ENCODE results near the gene GGA1. TPM values are rescaled to one million over a fixed set of nuclear protein-coding genes. Genes with fewer than 3 reads are reported as not detected.
"Not testable (repeated sequence)": the region's sequence is repeated elsewhere in the genome, so short reads cannot be mapped to it uniquely, and the experiment has no call there.

GGA1 gene
- total RNA-seq, 4 donors from 2014 or later = 46.2 to 90.5 (median 60.4) TPM

GRCh38 chr22:37594237-37594636 lies 14.4 kb upstream of the GGA1 start:
- H3K4me3 ChIP-seq (replicated peaks in 1 of 3) = no peak overlapping the region
- H3K36me3 ChIP-seq = no peaks in the 10 kb centered on the region
- intact Hi-C loops (cut with DNase I) = loop anchor here (10.0 kb wide), 2 partner anchors 49 to 279 kb away; no protein-coding TSS in a partner anchor
- TF ChIP-seq POLR2A (IDR thresholded peaks at IDR 0.05) (no peak), CTCF (IDR thresholded peaks at IDR 0.05) (no peak)
- peaks cover 5 to 9% of the 10 kb centered on the region in 2 donors for H3K4me1 ChIP-seq
- no peak for DNase-seq
- WGBS, 2 donors = 80 to 86% methylated on average over 5 of the region's 5 CpGs
- no peak overlapping the region for H3K27ac ChIP-seq
- H3K9me3 ChIP-seq = no peaks in the 10 kb centered on the region
- H3K27me3 ChIP-seq = no peaks in the 10 kb centered on the region

GRCh38 chr22:37599153-37599552 lies 9.5 kb upstream of the GGA1 start:
- H3K27ac ChIP-seq = no peak overlapping the region

GRCh38 chr22:37601203-37601539 lies 7.5 kb upstream of the GGA1 start:
- H3K27ac ChIP-seq = no peak overlapping the region
- no peaks in the 10 kb centered on the region for H3K9me3 ChIP-seq
- intact Hi-C loops (cut with DNase I) = no loop called here
- TF ChIP-seq POLR2A (IDR thresholded peaks at IDR 0.05) (no peak), CTCF (IDR thresholded peaks at IDR 0.05) (no peak)
- DNase-seq = no peak
- no peaks in the 10 kb centered on the region for H3K27me3 ChIP-seq
- WGBS, 2 donors = 32 to 45% methylated on average over 4 of the region's 4 CpGs
- H3K4me1 ChIP-seq = peaks cover 0 to 5% of the 10 kb centered on the region in 2 donors
- H3K36me3 ChIP-seq = no peaks in the 10 kb centered on the region
- H3K4me3 ChIP-seq (replicated peaks in 1 of 3) = no peak overlapping the region

More at GRCh38 chr22:37599153-37599552, 9.5 kb upstream of the GGA1 start:
- WGBS, 2 donors = 68 to 79% methylated on average over 4 of the region's 4 CpGs
- no peak for DNase-seq
- TF ChIP-seq POLR2A (IDR thresholded peaks at IDR 0.05) (no peak), CTCF (IDR thresholded peaks at IDR 0.05) (no peak)
- Histone ChIP-seq H3K27me3 (no peaks in the 10 kb centered on the region), H3K4me3 (replicated peaks in 1 of 3) (no peak overlapping the region), H3K4me1 (peaks cover 0 to 5% of the 10 kb centered on the region in 2 donors), H3K9me3 (no peaks in the 10 kb centered on the region), H3K36me3 (no peaks in the 10 kb centered on the region)
- intact Hi-C loops (cut with DNase I) = loop anchor here (10.0 kb wide), 2 partner anchors 54 to 284 kb away; no protein-coding TSS in a partner anchor

- TF ChIP-seq CTCF (IDR thresholded peaks at IDR 0.05) (no peak), POLR2A (IDR thresholded peaks at IDR 0.05) (no peak)
- H3K27ac ChIP-seq = no peak overlapping the region
- no peak overlapping the region for H3K4me3 ChIP-seq (replicated peaks in 1 of 3)
- H3K9me3 ChIP-seq = no peaks in the 10 kb centered on the region
- peaks cover 4 to 5% of the 10 kb centered on the region in 2 donors for H3K4me1 ChIP-seq
- no peaks in the 10 kb centered on the region for H3K27me3 ChIP-seq
- intact Hi-C loops (cut with DNase I) = no loop called here
- H3K36me3 ChIP-seq = no peaks in the 10 kb centered on the region
- peak in 1 of 2 donors; percentile 43 for DNase-seq
- WGBS, 2 donors = 48 to 50% methylated on average over 14 of the region's 14 CpGs
Observed at GRCh38 chr22:37601540-37602442, 6.8 kb upstream of the GGA1 start.

- intact Hi-C loops (cut with DNase I); H3K4me3 ChIP-seq (replicated peaks in 1 of 3); DNase-seq: not testable (repeated sequence)
Observed at GRCh38 chr22:37602546-37603277, 5.9 kb upstream of the GGA1 start.

More at GRCh38 chr22:37602546-37603277, 5.9 kb upstream of the GGA1 start:
- not testable (repeated sequence) for H3K36me3 ChIP-seq, H3K27ac ChIP-seq, H3K9me3 ChIP-seq, H3K27me3 ChIP-seq, H3K4me1 ChIP-seq
- WGBS, 2 donors = 92 to 94% methylated on average over 5 of the region's 5 CpGs

Data from thyroid gland (tissue), 4 donors.